NK-92 (cell line): ENCODE data around the gene TEX13A.

Experiments
- DNase-seq: peaks from one replicate; lab custom pipeline; 2025; ENCODE audit not compliant: unreplicated experiment; lab: John Stamatoyannopoulos, UW

The TEX13A gene

GRCh38 chrX:105179644-105180043, 40.9 kb downstream of the TEX13A start:
- DNase-seq: no peak

GRCh38 chrX:105173071-105173470, 47.4 kb downstream of the TEX13A start:
- DNase-seq: no peak
